Spleen (tissue), 13 donors: ENCODE measurements around the gene ARFIP1. TPM values are rescaled to one million over a fixed set of nuclear protein-coding genes. Genes with fewer than 3 reads are reported as not detected.

Experiments
- DNase-seq: peaks from one replicate; pipeline ENCODE4 v3.0.0-alpha.2; 2020
- H3K27ac ChIP-seq, 8 donors: fragments of 200-600 bp; sonication (generic) in 7 of 8; 1 replicate in 4 of 8; 2 replicates in 4 of 8; pipeline versions ENCODE4 v1.5.0 to v1.8.0; 2016 to 2021; ENCODE audit warnings: inconsistent platforms in 4 of 8, mild to moderate bottlenecking in 4 of 8, moderate library complexity in 1 of 8
- H3K27me3 ChIP-seq, 7 donors: fragments of 200-600 bp; sonication (generic) in 6 of 7; replicated peaks in 1 of 7; 1 replicate in 4 of 7; 2 replicates in 3 of 7; pipeline versions ENCODE4 v1.5.0 to v1.8.0; 2016 to 2021; ENCODE audit warnings: inconsistent platforms in 3 of 7, mild to moderate bottlenecking in 1 of 7
- H3K36me3 ChIP-seq, 6 donors: fragments of 200-600 bp; sonication (generic) in 5 of 6; 1 replicate in 4 of 6; 2 replicates in 2 of 6; pipeline versions ENCODE4 v1.5.0 to v1.8.0; 2016 to 2021; ENCODE audit warnings: inconsistent platforms in 2 of 6
- H3K4me1 ChIP-seq, 6 donors: fragments of 200-600 bp; sonication (generic) in 5 of 6; 1 replicate in 3 of 6; 2 replicates in 3 of 6; pipeline versions ENCODE4 v1.5.0 to v1.8.0; 2016 to 2021; ENCODE audit warnings: inconsistent platforms in 3 of 6
- H3K4me3 ChIP-seq, 8 donors: fragments of 200-600 bp; sonication (generic) in 7 of 8; 1 replicate in 4 of 8; 2 replicates in 4 of 8; pipeline versions ENCODE4 v1.5.0 to v1.8.0; 2016 to 2021; ENCODE audit warnings: inconsistent platforms in 4 of 8, mild to moderate bottlenecking in 4 of 8, moderate library complexity in 2 of 8
- H3K9me3 ChIP-seq, 8 donors: fragments of 200-600 bp; sonication (generic) in 7 of 8; 1 replicate in 4 of 8; 2 replicates in 4 of 8; pipeline versions ENCODE4 v1.5.0 to v1.8.0; 2016 to 2021; ENCODE audit warnings: inconsistent platforms in 4 of 8
- POLR2A ChIP-seq, 3 donors: fragments of 450-650 bp; IDR thresholded peaks; one replicate each; pipeline ENCODE4 v1.5.1; 2017; ENCODE audit warnings: antibody characterized with exemption in 3 of 3, mild to moderate bottlenecking in 1 of 3
- POLR2AphosphoS5 ChIP-seq, 3 donors: sonication (generic); formaldehyde crosslinking; IDR thresholded peaks; one replicate each; pipeline ENCODE4 v1.5.1; 2017; ENCODE audit warnings: antibody characterized with exemption in 3 of 3
- WGBS, 5 donors: extraction: QIAGEN DNeasy Blood & Tissue Kit in 3 of 5; methylation state at CpG; one replicate each; pipeline versions ENCODE4 v1.1.5 to v1.1.7; 2013 to 2018; 5-methylcytosine and 5-hydroxymethylcytosine counted together
- intact Hi-C: fragments of 100-400 bp; cut with DNase I; formaldehyde crosslinking; loops from one replicate; pipeline ENCODE4 v1.15.0; 2023; ENCODE audit warnings: low total_unique reads
- long read RNA-seq, 2 donors: transcript quantifications; one replicate each; lab custom pipeline, GENCODE V29; 2026
- polyA plus RNA-seq, 3 donors: library from polyadenylated mRNA; stranded (reverse); fragments of 200-250 nt; gene quantifications; one replicate each; pipeline ENCODE4 v1.2.1, GENCODE V29; 2013
- total RNA-seq, 7 donors: library from RNA; depleted of rRNA in 3 of 7; stranded (reverse); fragments of >200 nt in 3 of 7; fragmentation: NEBNext Ultra II Directional in 4 of 7; extraction: Animal tissue kit (Norgen Biotek cat#: 25700) in 4 of 7; gene quantifications; one replicate each; pipeline versions ENCODE4 v1.1.0 to v1.2.1, GENCODE V29; 2016 to 2021
- TF ChIP-seq, protein P1 (sequence below), 11 experiments: fragments of 200-600 bp in 7 of 11; fragments of 450-650 bp in 4 of 11; sonication (generic) in 4 of 11; IDR thresholded peaks in 8 of 11; conservative IDR thresholded peaks in 3 of 11; 1 replicate in 7 of 11; 2 replicates in 4 of 11; pipeline versions ENCODE4 v1.4.0 to v1.8.0; 2016 to 2021; ENCODE audit warnings: antibody characterized with exemption in 11 of 11, inconsistent platforms in 4 of 11, mild to moderate bottlenecking in 1 of 11
- donor health status: healthy with polysubstance abuse.
- donor health status: DM: no; HTN: no; CAD: no; lungs with moderate emphysema.
- donor health status: DM: no; HTN: no; CAD: no.
- donor health status: Bipolar disorder and iron deficiency.
- donor health status: healthy.
- donor health status: DM: no; HTN: no; CAD: no.
- donor health status: DM: yes; HTN: yes; CAD: no.

Gene ARFIP1, protein sequence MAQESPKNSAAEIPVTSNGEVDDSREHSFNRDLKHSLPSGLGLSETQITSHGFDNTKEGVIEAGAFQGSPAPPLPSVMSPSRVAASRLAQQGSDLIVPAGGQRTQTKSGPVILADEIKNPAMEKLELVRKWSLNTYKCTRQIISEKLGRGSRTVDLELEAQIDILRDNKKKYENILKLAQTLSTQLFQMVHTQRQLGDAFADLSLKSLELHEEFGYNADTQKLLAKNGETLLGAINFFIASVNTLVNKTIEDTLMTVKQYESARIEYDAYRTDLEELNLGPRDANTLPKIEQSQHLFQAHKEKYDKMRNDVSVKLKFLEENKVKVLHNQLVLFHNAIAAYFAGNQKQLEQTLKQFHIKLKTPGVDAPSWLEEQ
- total RNA-seq (10 to 100 TPM; 21.2 to 35.0 (median 28.8) TPM), polyA plus RNA-seq (10 to 100 TPM; 13.9 to 19.0 (median 15.3) TPM)
- long read RNA-seq, donor 1, partial matches to known transcripts: 0 of 6 reads
- long read RNA-seq, donor 1, other reads (novel, unspliced or antisense): 0 of 6 reads
- long read RNA-seq, donor 2, partial matches to known transcripts: 0 of 7 reads
- long read RNA-seq, donor 2, other reads (novel, unspliced or antisense): 0 of 7 reads

DNA sequence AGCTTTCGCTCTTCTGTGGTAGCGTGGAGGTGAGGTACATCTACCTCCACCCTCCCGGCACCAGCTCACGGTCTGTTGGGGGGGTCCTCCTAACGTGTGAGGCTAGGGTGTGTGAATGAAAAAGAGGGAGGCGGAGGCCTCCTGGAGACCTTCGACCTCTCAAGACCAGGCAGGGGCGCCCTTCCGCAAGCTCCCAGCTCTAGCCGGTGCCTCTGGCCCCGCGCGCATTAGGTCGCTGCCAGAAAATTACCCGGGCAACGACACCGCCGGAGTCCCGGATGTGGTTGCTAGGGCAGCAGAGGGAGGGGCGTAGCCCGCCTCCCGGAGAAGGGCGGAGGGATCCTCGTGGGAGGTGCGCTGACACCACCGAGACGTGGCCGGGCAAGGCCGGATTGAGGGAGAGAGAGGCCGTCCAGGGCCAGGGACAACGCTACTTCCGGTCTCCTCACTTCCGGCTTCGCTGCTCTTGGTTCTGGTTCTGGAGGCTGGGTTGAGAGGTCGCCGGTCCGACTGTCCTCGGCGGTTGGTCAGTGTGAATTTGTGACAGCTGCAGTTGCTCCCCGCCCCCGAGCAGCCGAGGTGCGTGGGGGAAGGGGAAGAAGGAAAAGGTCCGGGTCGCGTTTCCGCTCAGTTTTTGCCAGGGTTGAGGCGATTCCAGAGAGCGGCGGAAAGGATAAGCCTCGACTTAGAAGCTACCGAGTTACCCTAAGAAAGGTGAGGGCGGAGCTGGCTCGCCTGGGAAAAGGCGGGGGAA is at the start of gene ARFIP1, which contains the start of gene TIGD4:
Gene ARFIP1, plus strand, starts transcription at position 442 of the 754 bp plus-strand sequence. CDS start 49,680 bp downstream, outside the sequence.
Gene TIGD4, minus strand, starts transcription at position 218 of the 754 bp plus-strand sequence. CDS start 8,726 bp downstream, outside the sequence.
- H3K27ac ChIP-seq: peak within 1 kb of the TSS; percentile 59 to 90 (median 88)
- H3K36me3 ChIP-seq: no peaks in the 10 kb centered on the region
- peaks cover 7 to 60% (median 39%) of the 10 kb centered on the region in 6 donors for H3K4me1 ChIP-seq
- peak within 1 kb of the TSS; percentile 56 to 88 (median 84) for H3K4me3 ChIP-seq
- no peaks in the 10 kb centered on the region for H3K27me3 ChIP-seq
- intact Hi-C loops: no loop called here
- H3K9me3 ChIP-seq: no peaks in the 10 kb centered on the region
- peak; percentile 99 for DNase-seq
- TF ChIP-seq, protein P1, sequence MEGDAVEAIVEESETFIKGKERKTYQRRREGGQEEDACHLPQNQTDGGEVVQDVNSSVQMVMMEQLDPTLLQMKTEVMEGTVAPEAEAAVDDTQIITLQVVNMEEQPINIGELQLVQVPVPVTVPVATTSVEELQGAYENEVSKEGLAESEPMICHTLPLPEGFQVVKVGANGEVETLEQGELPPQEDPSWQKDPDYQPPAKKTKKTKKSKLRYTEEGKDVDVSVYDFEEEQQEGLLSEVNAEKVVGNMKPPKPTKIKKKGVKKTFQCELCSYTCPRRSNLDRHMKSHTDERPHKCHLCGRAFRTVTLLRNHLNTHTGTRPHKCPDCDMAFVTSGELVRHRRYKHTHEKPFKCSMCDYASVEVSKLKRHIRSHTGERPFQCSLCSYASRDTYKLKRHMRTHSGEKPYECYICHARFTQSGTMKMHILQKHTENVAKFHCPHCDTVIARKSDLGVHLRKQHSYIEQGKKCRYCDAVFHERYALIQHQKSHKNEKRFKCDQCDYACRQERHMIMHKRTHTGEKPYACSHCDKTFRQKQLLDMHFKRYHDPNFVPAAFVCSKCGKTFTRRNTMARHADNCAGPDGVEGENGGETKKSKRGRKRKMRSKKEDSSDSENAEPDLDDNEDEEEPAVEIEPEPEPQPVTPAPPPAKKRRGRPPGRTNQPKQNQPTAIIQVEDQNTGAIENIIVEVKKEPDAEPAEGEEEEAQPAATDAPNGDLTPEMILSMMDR (IDR thresholded peaks at IDR 0.05 in 8 of 11, conservative IDR thresholded peaks at IDR 0.05 in 3 of 11): peak in 4 of 11 experiments; percentile 4 to 31 (median 18)
- TF ChIP-seq POLR2AphosphoS5 (IDR thresholded peaks at IDR 0.05) (peak; percentile 91 to 94 (median 92)), POLR2A (IDR thresholded peaks at IDR 0.05) (no peak)
- 0 to 1% (median 0%) methylated on average over 41 to 55 of the region's 55 CpGs for WGBS, 5 donors

DNA sequence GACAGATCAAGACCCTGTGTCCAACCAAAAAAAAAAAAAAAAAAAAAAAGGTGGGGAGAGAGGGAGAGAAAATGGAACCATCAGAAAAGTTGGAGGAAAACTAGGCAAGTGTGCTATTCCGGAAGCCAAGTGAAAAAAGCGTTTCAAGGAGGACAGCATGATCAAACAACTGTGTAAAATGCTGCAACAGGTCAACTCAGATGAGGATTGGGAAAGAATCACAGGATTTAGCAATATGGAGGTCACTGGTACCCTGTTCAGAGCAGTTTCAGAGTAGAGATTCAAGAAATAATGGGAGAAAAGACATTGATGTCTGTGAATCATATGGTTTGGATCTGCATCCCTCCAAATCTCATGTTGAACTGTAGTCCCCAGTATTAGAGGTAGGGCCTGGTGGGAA is 47.8 kb upstream of the ARFIP1 start:
- intact Hi-C loops: loop anchor here (10.0 kb wide), 2 partner anchors 87 to 237 kb away; no protein-coding TSS in a partner anchor
- 51 to 93% (median 73%) methylated on average over 2 of the region's 2 CpGs for WGBS, 5 donors
- no peaks in the 10 kb centered on the region for H3K36me3 ChIP-seq

DNA sequence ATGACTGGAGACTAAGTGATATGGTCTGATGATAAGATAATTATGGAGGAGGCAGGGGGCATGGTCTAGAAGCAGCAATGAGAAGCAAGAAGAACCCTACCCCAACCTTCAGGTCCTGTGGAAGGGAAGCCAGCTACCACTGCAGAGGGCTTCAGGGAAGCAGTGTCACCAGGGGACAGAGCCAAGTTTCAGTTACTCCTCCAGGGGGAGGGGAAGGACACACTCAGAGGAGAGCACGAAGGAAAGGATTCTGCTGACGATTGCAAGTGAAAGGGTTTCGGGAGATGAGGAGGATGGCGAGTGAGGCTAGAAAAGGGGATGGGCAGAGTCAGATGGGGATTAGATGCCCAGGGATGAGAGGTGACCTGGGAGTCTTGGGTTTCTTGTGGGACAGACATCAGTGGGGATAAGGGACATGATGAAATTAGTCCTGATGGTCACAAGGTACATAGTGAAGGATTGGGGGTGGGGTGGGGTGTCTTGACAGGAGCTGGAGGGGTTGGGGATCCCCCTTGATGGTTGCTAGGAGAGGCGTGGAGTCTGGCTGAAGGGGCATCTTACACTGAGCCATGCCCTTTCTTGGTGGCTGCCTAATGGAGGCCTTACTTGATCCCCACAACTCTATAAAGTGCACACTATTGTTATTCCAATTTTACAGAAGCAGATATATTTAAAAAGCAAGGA is 45.6 kb upstream of the ARFIP1 start:
- Histone ChIP-seq H3K4me1 (peaks cover 0 to 20% (median 5%) of the 10 kb centered on the region in 6 donors), H3K27me3 (no peaks in the 10 kb centered on the region), H3K36me3 (no peaks in the 10 kb centered on the region), H3K27ac (peak overlapping the region in 1 of 8 donors; percentile 41), H3K4me3 (no peak overlapping the region), H3K9me3 (no peaks in the 10 kb centered on the region)
- intact Hi-C loops: loop anchor here (10.0 kb wide), 2 partner anchors 89 to 239 kb away; no protein-coding TSS in a partner anchor
- DNase-seq: no peak
- WGBS, 5 donors: 66 to 85% (median 77%) methylated on average over 5 of the region's 5 CpGs
- TF ChIP-seq, protein P1 (IDR thresholded peaks at IDR 0.05 in 8 of 11, conservative IDR thresholded peaks at IDR 0.05 in 3 of 11): no peak
- TF ChIP-seq POLR2AphosphoS5 (IDR thresholded peaks at IDR 0.05): no peak
- no peak for TF ChIP-seq POLR2A (IDR thresholded peaks at IDR 0.05)

More for the DNA sequence above, 47.8 kb upstream of the ARFIP1 start:
- no peak for TF ChIP-seq POLR2A (IDR thresholded peaks at IDR 0.05)
- TF ChIP-seq, protein P1 (IDR thresholded peaks at IDR 0.05 in 8 of 11, conservative IDR thresholded peaks at IDR 0.05 in 3 of 11): no peak
- no peak for TF ChIP-seq POLR2AphosphoS5 (IDR thresholded peaks at IDR 0.05)
- Histone ChIP-seq H3K4me3 (no peak overlapping the region), H3K9me3 (no peaks in the 10 kb centered on the region), H3K27ac (peak overlapping the region in 1 of 8 donors; percentile 48), H3K4me1 (peaks cover 0 to 25% (median 5%) of the 10 kb centered on the region in 6 donors), H3K27me3 (no peaks in the 10 kb centered on the region)
- DNase-seq: no peak
